Astrocyte of the spinal cord (primary cell): ENCODE measurements around the gene OR6B1.
"Not testable (repeated sequence)": the region's sequence is repeated elsewhere in the genome, so short reads cannot be mapped to it uniquely, and the experiment has no call there.

ENCODE experiments used
- DNase-seq: peaks from one replicate; pipeline ENCODE4 v3.0.0; 2011; ENCODE audit warnings: low read depth, low spot score
- H3K4me3 ChIP-seq: 2 replicates; pipeline ENCODE4 v1.5.1; 2011; ENCODE audit warnings: low read depth, mild to moderate bottlenecking, low read length, moderate library complexity
- in situ Hi-C: cut with HindIII; loops from 2 replicates; pipeline ENCODE4 v1.10.0; 2017; ENCODE audit warnings: low sequenced_read_pairs
- TF ChIP-seq, protein P1 (sequence below): IDR thresholded peaks from 2 replicates; pipeline ENCODE4 v1.5.1; 2012; ENCODE audit warnings: low read depth, mild to moderate bottlenecking, low read length, inconsistent platforms

The OR6B1 gene

GRCh38 chr7:144049491-144049890 lies 49.4 kb downstream of the OR6B1 start:
- H3K4me3 ChIP-seq, result no peak overlapping the region
- no peak for DNase-seq
- TF ChIP-seq, protein P1, sequence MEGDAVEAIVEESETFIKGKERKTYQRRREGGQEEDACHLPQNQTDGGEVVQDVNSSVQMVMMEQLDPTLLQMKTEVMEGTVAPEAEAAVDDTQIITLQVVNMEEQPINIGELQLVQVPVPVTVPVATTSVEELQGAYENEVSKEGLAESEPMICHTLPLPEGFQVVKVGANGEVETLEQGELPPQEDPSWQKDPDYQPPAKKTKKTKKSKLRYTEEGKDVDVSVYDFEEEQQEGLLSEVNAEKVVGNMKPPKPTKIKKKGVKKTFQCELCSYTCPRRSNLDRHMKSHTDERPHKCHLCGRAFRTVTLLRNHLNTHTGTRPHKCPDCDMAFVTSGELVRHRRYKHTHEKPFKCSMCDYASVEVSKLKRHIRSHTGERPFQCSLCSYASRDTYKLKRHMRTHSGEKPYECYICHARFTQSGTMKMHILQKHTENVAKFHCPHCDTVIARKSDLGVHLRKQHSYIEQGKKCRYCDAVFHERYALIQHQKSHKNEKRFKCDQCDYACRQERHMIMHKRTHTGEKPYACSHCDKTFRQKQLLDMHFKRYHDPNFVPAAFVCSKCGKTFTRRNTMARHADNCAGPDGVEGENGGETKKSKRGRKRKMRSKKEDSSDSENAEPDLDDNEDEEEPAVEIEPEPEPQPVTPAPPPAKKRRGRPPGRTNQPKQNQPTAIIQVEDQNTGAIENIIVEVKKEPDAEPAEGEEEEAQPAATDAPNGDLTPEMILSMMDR, result no peak
- in situ Hi-C loops, result no loop called here

DNA sequence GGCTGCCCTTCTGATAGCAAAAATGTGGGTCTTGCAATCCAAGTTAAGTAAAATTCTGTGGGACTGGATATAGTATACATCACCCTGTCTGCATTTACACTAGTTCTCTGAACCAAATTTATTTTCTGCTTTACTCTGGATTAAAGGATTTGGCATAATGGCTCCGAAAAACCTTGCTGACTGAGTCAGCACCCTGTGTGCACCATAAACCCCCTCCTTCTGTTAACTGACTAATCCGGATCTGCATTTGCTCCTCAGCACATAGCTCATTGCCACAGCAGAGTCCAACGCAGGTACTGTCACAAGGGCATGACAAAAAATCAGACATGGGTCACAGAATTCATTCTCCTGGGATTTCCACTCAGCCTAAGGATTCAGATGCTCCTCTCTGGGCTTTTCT lies 50.0 kb downstream of the OR6B1 start:
- in situ Hi-C loops, result no loop called here
- TF ChIP-seq, protein P1, result no peak
- no peak overlapping the region for H3K4me3 ChIP-seq
- no peak for DNase-seq

DNA sequence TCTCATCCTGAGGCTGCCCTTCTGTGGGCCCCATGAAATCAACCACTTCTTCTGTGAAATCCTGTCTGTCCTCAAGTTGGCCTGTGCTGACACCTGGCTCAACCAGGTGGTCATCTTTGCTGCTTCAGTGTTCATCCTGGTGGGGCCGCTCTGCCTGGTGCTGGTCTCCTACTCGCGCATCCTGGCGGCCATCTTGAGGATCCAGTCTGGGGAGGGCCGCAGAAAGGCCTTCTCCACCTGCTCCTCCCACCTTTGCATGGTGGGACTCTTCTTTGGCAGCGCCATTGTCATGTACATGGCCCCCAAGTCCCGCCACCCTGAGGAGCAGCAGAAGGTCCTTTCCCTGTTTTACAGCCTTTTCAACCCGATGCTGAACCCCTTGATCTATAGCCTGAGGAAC lies 50.8 kb downstream of the OR6B1 start:
- DNase-seq, H3K4me3 ChIP-seq, in situ Hi-C loops: not testable (repeated sequence)

- TF ChIP-seq, protein P1, result no peak
- in situ Hi-C loops, result no loop called here
- no peak overlapping the region for H3K4me3 ChIP-seq
- DNase-seq, result peak; percentile 35
These were observed 57.8 kb downstream of the OR6B1 start for GRCh38 chr7:144057954-144058353.
